Measurements from ENCODE around the gene HORMAD2. TPM values are rescaled to one million over a fixed set of nuclear protein-coding genes. Genes with fewer than 3 reads are reported as not detected.

HORMAD2 gene
- polyA plus RNA-seq, 1 of the 3 experiments (the other 2 are of a cell fraction): not detected

GRCh38 chr22:30210235-30210909 is 130.1 kb downstream of the HORMAD2 start:
- H3K9ac ChIP-seq: peak overlapping the region; percentile 53; the same call in 1 of the 2 replicates
- H4K20me1 ChIP-seq (ENCODE audit: insufficient read depth): no peaks in the 10 kb centered on the region
- WGBS (ENCODE audit: low lambda C conversion rate): 22% methylated on average over 18 of the region's 19 CpGs
- CTCF ChIA-PET: interaction anchor here (1.0 to 1.4 kb wide), 3 partner anchors 15 to 122 kb away, joined by 3 read pairs; no protein-coding TSS in a partner anchor
- peak overlapping the region in 1 of 2 experiments; percentile 94; a peak in 2 of 4 replicates for H3K27ac ChIP-seq (ENCODE audit: low read depth in 2 of 2, low read length in 1 of 2)
- H3K27me3 ChIP-seq (ENCODE audit: insufficient read depth): no peaks in the 10 kb centered on the region
- no peaks in the 10 kb centered on the region for H3K79me2 ChIP-seq (ENCODE audit: insufficient read depth)
- peaks cover 29 to 54% of the 10 kb centered on the region in 2 experiments for H3K4me1 ChIP-seq (ENCODE audit: control insufficient read depth in 1 of 2, insufficient read depth in 2 of 2, low read depth in 1 of 2, low read length in 1 of 2)
- peak overlapping the region; percentile 37; the same call in 1 of the 2 replicates for H3K4me2 ChIP-seq
- H3K4me3 ChIP-seq (ENCODE audit: low read depth in 2 of 2, low read length in 1 of 2): no peak overlapping the region
- DNase-seq: peak; percentile 15
- TF ChIP-seq IRF3 (IDR thresholded peaks at IDR 0.05; ENCODE audit: low read depth, low read length) (no peak), TCF12 (IDR thresholded peaks at IDR 0.05) (peak; percentile 41), RCOR1 (IDR thresholded peaks at IDR 0.05; ENCODE audit: low read length) (no peak), CHD2 (IDR thresholded peaks at IDR 0.05; ENCODE audit: low read length, partially characterized antibody) (no peak), JUND (IDR thresholded peaks at IDR 0.05) (peak; percentile 59), SIN3A (IDR thresholded peaks at IDR 0.05; ENCODE audit: borderline replicate concordance, low read depth, low read length) (no peak), RFX5 (IDR thresholded peaks at IDR 0.05; ENCODE audit: low read length) (no peak), FOSL2 (IDR thresholded peaks at IDR 0.05; ENCODE audit: borderline replicate concordance, low read depth) (peak; percentile 53; the same call in 1 of the 2 replicates), NRF1 (IDR thresholded peaks at IDR 0.05; ENCODE audit: low read depth, low read length) (no peak), PBX3 (IDR thresholded peaks at IDR 0.05) (peak; percentile 36), EP300 (IDR thresholded peaks at IDR 0.05; ENCODE audit: borderline replicate concordance in 1 of 2, low read depth in 1 of 2, low read length in 1 of 2) (peak in 1 of 2 experiments; percentile 35; a peak in 1 of 4 replicates), RXRA (IDR thresholded peaks at IDR 0.05; ENCODE audit: borderline replicate concordance, low read depth) (no peak), YY1 (IDR thresholded peaks at IDR 0.05; ENCODE audit: low read depth) (no peak), GABPA (IDR thresholded peaks at IDR 0.05; ENCODE audit: low read depth) (no peak)
- TF ChIP-seq, protein P1, sequence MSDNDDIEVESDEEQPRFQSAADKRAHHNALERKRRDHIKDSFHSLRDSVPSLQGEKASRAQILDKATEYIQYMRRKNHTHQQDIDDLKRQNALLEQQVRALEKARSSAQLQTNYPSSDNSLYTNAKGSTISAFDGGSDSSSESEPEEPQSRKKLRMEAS (IDR thresholded peaks at IDR 0.05; ENCODE audit: low read depth): no peak
- no peaks in the 10 kb centered on the region for H3K9me2 ChIP-seq
- H3K9me3 ChIP-seq: no peaks in the 10 kb centered on the region
- no peak overlapping the region; the same call in 1 of the 2 replicates for H2AFZ ChIP-seq (ENCODE audit: low read depth)
- POLR2A ChIA-PET: no interaction called here
- H3K36me3 ChIP-seq (replicated peaks in 1 of 2; ENCODE audit: control insufficient read depth in 1 of 2, insufficient read depth in 2 of 2, low read length in 1 of 2): no peaks in the 10 kb centered on the region
- H3F3A ChIP-seq (replicated peaks; ENCODE audit: insufficient read depth): peaks cover 38% of the 10 kb centered on the region
